ENCODE measurements around the gene GUK1.
"Not testable (repeated sequence)": the region's sequence is repeated elsewhere in the genome, so short reads cannot be mapped to it uniquely, and the experiment has no call there.

The GUK1 gene

GRCh38 chr1:228163007-228163753 is 23.1 kb downstream of the GUK1 start:
- DNase-seq (ENCODE audit: low spot score), result peak; percentile 24

GRCh38 chr1:228163776-228164519 is 23.9 kb downstream of the GUK1 start:
- DNase-seq (ENCODE audit: low spot score), result no peak

- DNase-seq (ENCODE audit: low spot score), result no peak
Observed at GRCh38 chr1:228164561-228165371, 24.7 kb downstream of the GUK1 start.

GRCh38 chr1:228165372-228166169 is 25.5 kb downstream of the GUK1 start, which contains the start of gene IBA57:
IBA57 (plus strand) TSS chr1:228165804; CDS start chr1:228165817, 13 bp downstream.
- DNase-seq (ENCODE audit: low spot score), result peak; percentile 99

GRCh38 chr1:228166170-228166936 is 26.3 kb downstream of the GUK1 start:
- peak; percentile 78 for DNase-seq (ENCODE audit: low spot score)

GRCh38 chr1:228168563-228169270 is 28.6 kb downstream of the GUK1 start:
- DNase-seq (ENCODE audit: low spot score), result no peak

- DNase-seq (ENCODE audit: low spot score), result no peak
Observed at GRCh38 chr1:228169345-228169744, 29.3 kb downstream of the GUK1 start.

- no peak for DNase-seq (ENCODE audit: low spot score)
Observed at GRCh38 chr1:228170666-228171065, 30.6 kb downstream of the GUK1 start.

GRCh38 chr1:228171221-228171891 is 31.3 kb downstream of the GUK1 start:
- DNase-seq (ENCODE audit: low spot score), result no peak

GRCh38 chr1:228172591-228173527 is 32.8 kb downstream of the GUK1 start:
- DNase-seq (ENCODE audit: low spot score), result no peak

GRCh38 chr1:228173528-228174481 is 33.7 kb downstream of the GUK1 start:
- DNase-seq (ENCODE audit: low spot score), result not testable (repeated sequence)

- no peak for DNase-seq (ENCODE audit: low spot score)
Observed at GRCh38 chr1:228174482-228175315, 34.6 kb downstream of the GUK1 start.

- DNase-seq (ENCODE audit: low spot score), result no peak
Observed at GRCh38 chr1:228175316-228176023, 35.4 kb downstream of the GUK1 start.

GRCh38 chr1:228176024-228176395 is 35.9 kb downstream of the GUK1 start:
- DNase-seq (ENCODE audit: low spot score), result no peak

- no peak for DNase-seq (ENCODE audit: low spot score)
Observed at GRCh38 chr1:228176461-228177182, 36.5 kb downstream of the GUK1 start.
